ENCODE measurements around the gene TECPR1.

Gene TECPR1

GRCh38 chr7:98168904-98169621 is 83.0 kb downstream of the TECPR1 start:
- no peak for DNase-seq (ENCODE audit: low read depth, low spot score)
- no peak for TF ChIP-seq SUZ12 (IDR thresholded peaks at IDR 0.05; ENCODE audit: extremely low read depth, insufficient read depth, insufficient read length)
- no peak for TF ChIP-seq YY1 (IDR thresholded peaks at IDR 0.05; ENCODE audit: insufficient read depth, insufficient read length)
- no peak for TF ChIP-seq ZNF274 (IDR thresholded peaks at IDR 0.05; ENCODE audit: low read depth, low read length)
- Histone ChIP-seq H3K9me3 (ENCODE audit: insufficient read depth, low read length) (no peaks in the 10 kb centered on the region), H3K4me3 (ENCODE audit: insufficient read length, low read depth) (no peak overlapping the region), H3K9ac (ENCODE audit: insufficient read length, low read depth) (no peak overlapping the region), H3K27me3 (ENCODE audit: insufficient read depth, insufficient read length) (no peaks in the 10 kb centered on the region), H3K36me3 (ENCODE audit: insufficient read depth, insufficient read length, low read length) (peaks cover 9% of the 10 kb centered on the region), H3K4me1 (ENCODE audit: insufficient read depth, insufficient read length) (no peaks in the 10 kb centered on the region)

- Histone ChIP-seq H3K4me3 (ENCODE audit: insufficient read length, low read depth) (no peak overlapping the region), H3K9me3 (ENCODE audit: insufficient read depth, low read length) (no peaks in the 10 kb centered on the region), H3K27me3 (ENCODE audit: insufficient read depth, insufficient read length) (no peaks in the 10 kb centered on the region), H3K4me1 (ENCODE audit: insufficient read depth, insufficient read length) (no peaks in the 10 kb centered on the region), H3K36me3 (ENCODE audit: insufficient read depth, insufficient read length, low read length) (peaks cover 8% of the 10 kb centered on the region), H3K9ac (ENCODE audit: insufficient read length, low read depth) (no peak overlapping the region)
- TF ChIP-seq YY1 (IDR thresholded peaks at IDR 0.05; ENCODE audit: insufficient read depth, insufficient read length) (no peak), ZNF274 (IDR thresholded peaks at IDR 0.05; ENCODE audit: low read depth, low read length) (no peak), SUZ12 (IDR thresholded peaks at IDR 0.05; ENCODE audit: extremely low read depth, insufficient read depth, insufficient read length) (no peak)
- peak; percentile 73 for DNase-seq (ENCODE audit: low read depth, low spot score)
Measured at GRCh38 chr7:98168181-98168903, 83.7 kb downstream of the TECPR1 start.

DNA sequence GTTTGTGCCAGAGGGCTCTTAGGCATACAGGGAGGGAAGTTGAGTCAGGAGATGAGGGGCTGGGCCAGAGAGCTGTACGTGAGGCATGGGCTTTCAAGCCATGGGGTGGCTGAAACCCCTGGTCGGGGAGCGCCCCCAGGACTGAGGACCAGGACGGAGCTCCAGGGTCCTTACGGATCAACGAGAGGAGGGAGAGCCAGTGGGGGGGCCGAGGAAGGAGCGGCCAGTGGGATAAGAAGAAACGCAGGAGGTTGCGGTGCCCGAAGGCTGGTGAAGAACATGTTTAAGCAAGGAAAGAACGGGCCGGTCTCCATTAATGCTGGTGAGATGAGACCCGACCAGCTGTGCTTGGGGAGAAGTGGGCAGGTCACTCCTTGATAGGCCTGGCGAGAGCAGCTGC is 84.4 kb downstream of the TECPR1 start:
- DNase-seq (ENCODE audit: low read depth, low spot score), result no peak
- no peak overlapping the region for H3K9ac ChIP-seq (ENCODE audit: insufficient read length, low read depth)
- H3K4me3 ChIP-seq (ENCODE audit: insufficient read length, low read depth), result no peak overlapping the region
- no peaks in the 10 kb centered on the region for H3K9me3 ChIP-seq (ENCODE audit: insufficient read depth, low read length)
- no peak for TF ChIP-seq YY1 (IDR thresholded peaks at IDR 0.05; ENCODE audit: insufficient read depth, insufficient read length)
- TF ChIP-seq SUZ12 (IDR thresholded peaks at IDR 0.05; ENCODE audit: extremely low read depth, insufficient read depth, insufficient read length), result no peak
- no peaks in the 10 kb centered on the region for H3K27me3 ChIP-seq (ENCODE audit: insufficient read depth, insufficient read length)
- peaks cover 8% of the 10 kb centered on the region for H3K36me3 ChIP-seq (ENCODE audit: insufficient read depth, insufficient read length, low read length)
- no peaks in the 10 kb centered on the region for H3K4me1 ChIP-seq (ENCODE audit: insufficient read depth, insufficient read length)

DNA sequence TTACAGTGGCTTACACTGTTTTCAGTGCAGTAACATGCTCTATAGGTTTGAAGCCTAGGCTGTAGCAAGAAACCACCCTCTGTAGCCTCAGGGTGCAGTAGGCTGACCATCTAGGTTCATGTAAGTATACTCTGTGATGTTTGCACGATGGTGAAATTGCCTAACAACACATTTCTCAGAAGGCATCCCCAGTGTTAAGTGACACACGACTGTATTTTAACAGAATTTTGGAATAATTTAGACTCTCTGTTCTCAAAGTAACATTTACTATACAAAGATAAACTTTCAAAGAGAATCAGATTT is 85.4 kb downstream of the TECPR1 start:
- no peak for DNase-seq (ENCODE audit: low read depth, low spot score)
- Histone ChIP-seq H3K4me1 (ENCODE audit: insufficient read depth, insufficient read length) (no peaks in the 10 kb centered on the region), H3K36me3 (ENCODE audit: insufficient read depth, insufficient read length, low read length) (peaks cover 4% of the 10 kb centered on the region), H3K9ac (ENCODE audit: insufficient read length, low read depth) (no peak overlapping the region), H3K4me3 (ENCODE audit: insufficient read length, low read depth) (no peak overlapping the region), H3K9me3 (ENCODE audit: insufficient read depth, low read length) (no peaks in the 10 kb centered on the region), H3K27me3 (ENCODE audit: insufficient read depth, insufficient read length) (no peaks in the 10 kb centered on the region)
- TF ChIP-seq ZNF274 (IDR thresholded peaks at IDR 0.05; ENCODE audit: low read depth, low read length) (no peak), SUZ12 (IDR thresholded peaks at IDR 0.05; ENCODE audit: extremely low read depth, insufficient read depth, insufficient read length) (no peak)

DNA sequence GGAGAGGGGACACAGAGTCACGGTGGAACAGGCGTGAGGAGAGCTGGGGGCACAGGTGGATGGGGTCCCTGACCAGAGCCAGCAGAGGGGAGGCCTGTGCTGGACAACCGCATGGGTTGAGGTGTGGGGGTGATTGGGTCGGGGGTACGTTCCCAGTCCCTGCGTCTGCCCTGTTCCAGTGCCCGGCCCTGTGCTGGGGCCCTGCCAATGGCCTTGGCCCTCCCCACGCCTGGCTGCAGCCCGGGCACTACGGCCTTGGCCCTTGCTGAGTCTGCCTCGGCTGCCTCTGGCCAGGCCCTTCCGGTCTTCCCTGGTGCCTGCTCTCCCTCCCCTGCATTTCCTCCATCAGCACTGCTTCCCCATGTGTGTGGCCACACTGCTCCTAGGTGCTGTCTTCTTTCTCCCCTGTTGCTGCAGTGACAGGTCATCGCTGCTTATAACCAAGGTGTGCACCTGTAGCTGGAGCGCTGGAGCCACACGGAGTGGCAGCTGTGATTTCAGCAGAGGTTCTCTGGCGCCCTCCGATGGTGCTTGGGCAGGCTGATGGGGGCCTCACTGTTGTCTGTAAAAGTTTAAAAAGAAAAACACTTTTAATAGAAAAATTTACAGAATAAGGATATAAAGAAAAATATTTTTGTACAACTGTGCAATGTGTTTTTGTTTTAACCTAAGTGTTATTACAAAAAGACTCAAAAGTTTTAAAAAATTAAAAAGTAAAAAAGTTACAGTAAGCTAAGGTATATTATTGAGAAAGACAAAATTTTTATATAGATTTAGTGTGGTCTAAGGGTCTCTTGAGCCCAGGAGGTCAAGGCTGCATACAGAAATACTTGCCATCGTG is 86.0 kb downstream of the TECPR1 start:
- Histone ChIP-seq H3K27me3 (ENCODE audit: insufficient read depth, insufficient read length) (no peaks in the 10 kb centered on the region), H3K9ac (ENCODE audit: insufficient read length, low read depth) (no peak overlapping the region), H3K9me3 (ENCODE audit: insufficient read depth, low read length) (no peaks in the 10 kb centered on the region), H3K4me3 (ENCODE audit: insufficient read length, low read depth) (no peak overlapping the region), H3K4me1 (ENCODE audit: insufficient read depth, insufficient read length) (no peaks in the 10 kb centered on the region), H3K36me3 (ENCODE audit: insufficient read depth, insufficient read length, low read length) (no peaks in the 10 kb centered on the region)
- TF ChIP-seq SUZ12 (IDR thresholded peaks at IDR 0.05; ENCODE audit: extremely low read depth, insufficient read depth, insufficient read length) (no peak), ZNF274 (IDR thresholded peaks at IDR 0.05; ENCODE audit: low read depth, low read length) (no peak)
- peak; percentile 38 for DNase-seq (ENCODE audit: low read depth, low spot score)

All from NT2/D1 (cell line).